Naive thymus-derived CD4-positive, alpha-beta T cell (primary cell): Measurements from ENCODE around the gene LECT2. TPM values are rescaled to one million over a fixed set of nuclear protein-coding genes. Genes with fewer than 3 reads are reported as not detected.

ENCODE experiments used
- ATAC-seq: fragments of 150-1000 bp; cut with Tn5 transposase; 2 replicates; pipeline ENCODE4 v1.10.0; 2021; ENCODE audit warnings: mild to moderate bottlenecking, moderate library complexity
- CTCF ChIA-PET: fragments of 350-600 bp; sonication (Branson Sonifier 250); formaldehyde crosslinking; loops from one replicate; lab custom pipeline; 2021; ENCODE audit warnings: antibody characterized with exemption; lab: Charles Lee
- POLR2A ChIA-PET: fragments of 350-600 bp; sonication (Branson Sonifier 250); formaldehyde crosslinking; loops from one replicate; lab custom pipeline; 2021; ENCODE audit warnings: antibody characterized with exemption, inconsistent platforms; lab: Charles Lee
- DNase-seq, 9 donors: peaks; one replicate each; pipeline versions ENCODE4 v3.0.0 to v3.0.0-alpha.2; 2020 to 2022; ENCODE audit warnings: mixed read lengths in 1 of 9
- H3K27ac ChIP-seq: one replicate; pipeline ENCODE4 v1.7.0; 2013; ENCODE audit warnings: mild to moderate bottlenecking, low read depth, low read length, moderate library complexity
- H3K27me3 ChIP-seq, 2 donors: one replicate each; pipeline ENCODE4 v1.7.0; 2013; ENCODE audit warnings: low read length in 2 of 2, mild to moderate bottlenecking in 2 of 2, moderate library complexity in 2 of 2; ENCODE audit not compliant: control insufficient read depth in 2 of 2, insufficient read depth in 2 of 2
- H3K36me3 ChIP-seq, 3 experiments: 1 replicate in 2 of 3; 2 replicates in 1 of 3; pipeline ENCODE4 v1.7.0; 2013; ENCODE audit warnings: low read length in 3 of 3, mild to moderate bottlenecking in 3 of 3, moderate library complexity in 1 of 3; ENCODE audit not compliant: insufficient read depth in 3 of 3, control insufficient read depth in 2 of 3
- H3K4me1 ChIP-seq, 2 donors: one replicate each; pipeline ENCODE4 v1.7.0; 2013; ENCODE audit warnings: low read length in 2 of 2, mild to moderate bottlenecking in 2 of 2, moderate library complexity in 1 of 2; ENCODE audit not compliant: control insufficient read depth in 2 of 2, insufficient read depth in 2 of 2
- H3K4me3 ChIP-seq: 2 replicates; pipeline ENCODE4 v1.7.0; 2013; ENCODE audit warnings: mild to moderate bottlenecking, low read length
- H3K9me3 ChIP-seq, 3 experiments: 1 replicate in 2 of 3; 2 replicates in 1 of 3; pipeline ENCODE4 v1.7.0; 2013; ENCODE audit warnings: low read length in 3 of 3; ENCODE audit not compliant: control insufficient read depth in 2 of 3
- H3K27ac Mint-ChIP-seq, 9 donors: one replicate each; pipeline ENCODE4 v1.8.0; 2020 to 2022; ENCODE audit warnings: mixed read lengths in 9 of 9, mild to moderate bottlenecking in 8 of 9, moderate library complexity in 5 of 9, inconsistent platforms in 2 of 9
- H3K27me3 Mint-ChIP-seq, 5 donors: one replicate each; pipeline ENCODE4 v1.8.0; 2021 to 2022; ENCODE audit warnings: mixed read lengths in 5 of 5, mild to moderate bottlenecking in 1 of 5
- H3K36me3 Mint-ChIP-seq, 5 donors: one replicate each; pipeline ENCODE4 v1.8.0; 2020 to 2022; ENCODE audit warnings: mixed read lengths in 5 of 5, mild to moderate bottlenecking in 3 of 5, inconsistent platforms in 1 of 5
- H3K4me1 Mint-ChIP-seq, 7 donors: one replicate each; pipeline ENCODE4 v1.8.0; 2020 to 2022; ENCODE audit warnings: mixed read lengths in 7 of 7, mild to moderate bottlenecking in 3 of 7, inconsistent platforms in 1 of 7
- H3K4me3 Mint-ChIP-seq, 10 donors: one replicate each; pipeline ENCODE4 v1.8.0; 2020 to 2022; ENCODE audit warnings: mild to moderate bottlenecking in 10 of 10, mixed read lengths in 10 of 10, moderate library complexity in 6 of 10, inconsistent platforms in 2 of 10
- H3K9me3 Mint-ChIP-seq, 11 donors: one replicate each; pipeline ENCODE4 v1.8.0; 2020 to 2022; ENCODE audit warnings: mixed read lengths in 11 of 11, mild to moderate bottlenecking in 4 of 11, inconsistent platforms in 1 of 11, moderate library complexity in 1 of 11
- intact Hi-C, 2 donors: fragments of 100-400 bp; cut with micrococcal nuclease; formaldehyde crosslinking; loops; one replicate each; pipeline ENCODE4 v1.15.1; 2023
- polyA plus RNA-seq, 2 donors: library from polyadenylated mRNA; unstranded; fragments of 300-500 nt; fragmentation: Illumina TruSeq; gene quantifications; one replicate each; pipeline ENCODE4 v1.2.3, GENCODE V29; 2021
- total RNA-seq, 6 experiments: library from RNA in 5 of 6; stranded (reverse) in 5 of 6; gene quantifications; 1 replicate in 5 of 6; 2 replicates in 1 of 6; pipeline ENCODE4 v1.2.3 and lab custom pipeline; 2021 to 2026

The LECT2 gene
- total and polyA plus RNA-seq, 7 experiments from 2014 or later, result not detected

DNA sequence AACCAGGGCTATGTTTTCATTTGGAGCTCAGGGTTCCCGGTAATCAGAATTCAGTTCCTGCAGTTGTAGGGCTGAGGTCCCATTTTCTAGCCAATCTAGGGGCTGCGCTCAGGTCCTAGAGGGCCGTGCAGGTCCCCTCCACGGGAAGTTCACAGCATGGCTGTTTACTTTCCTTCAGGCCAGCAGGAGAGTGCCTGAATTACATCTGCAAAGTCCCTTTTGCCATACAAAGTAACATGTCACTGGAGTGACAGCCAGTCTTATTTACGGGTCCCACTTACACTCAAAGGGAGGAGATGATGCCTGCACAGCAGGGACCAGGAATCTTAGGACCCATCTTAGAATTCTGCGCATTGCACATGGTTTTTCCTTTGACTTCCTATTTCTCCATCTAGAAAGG lies 44.1 kb upstream of the LECT2 start:
- ChIA-PET POLR2A (no interaction called here), CTCF (no interaction called here)
- Histone ChIP-seq H3K27me3 (no peaks in the 10 kb centered on the region), H3K27ac (no peak overlapping the region), H3K4me1 (no peaks in the 10 kb centered on the region), H3K9me3 (no peaks in the 10 kb centered on the region), H3K36me3 (no peaks in the 10 kb centered on the region), H3K4me3 (no peak overlapping the region)
- Mint-ChIP-seq H3K4me3 (no peak overlapping the region), H3K4me1 (peaks cover 0 to 5% (median 0%) of the 10 kb centered on the region in 7 donors), H3K9me3 (peaks cover 0 to 1% (median 0%) of the 10 kb centered on the region in 11 donors), H3K36me3 (peaks cover 0 to 4% (median 0%) of the 10 kb centered on the region in 5 donors), H3K27me3 (peaks cover 9 to 21% (median 15%) of the 10 kb centered on the region in 5 donors), H3K27ac (no peak overlapping the region)
- intact Hi-C loops, result no loop called here
- ATAC-seq, result no peak
- DNase-seq, result no peak

DNA sequence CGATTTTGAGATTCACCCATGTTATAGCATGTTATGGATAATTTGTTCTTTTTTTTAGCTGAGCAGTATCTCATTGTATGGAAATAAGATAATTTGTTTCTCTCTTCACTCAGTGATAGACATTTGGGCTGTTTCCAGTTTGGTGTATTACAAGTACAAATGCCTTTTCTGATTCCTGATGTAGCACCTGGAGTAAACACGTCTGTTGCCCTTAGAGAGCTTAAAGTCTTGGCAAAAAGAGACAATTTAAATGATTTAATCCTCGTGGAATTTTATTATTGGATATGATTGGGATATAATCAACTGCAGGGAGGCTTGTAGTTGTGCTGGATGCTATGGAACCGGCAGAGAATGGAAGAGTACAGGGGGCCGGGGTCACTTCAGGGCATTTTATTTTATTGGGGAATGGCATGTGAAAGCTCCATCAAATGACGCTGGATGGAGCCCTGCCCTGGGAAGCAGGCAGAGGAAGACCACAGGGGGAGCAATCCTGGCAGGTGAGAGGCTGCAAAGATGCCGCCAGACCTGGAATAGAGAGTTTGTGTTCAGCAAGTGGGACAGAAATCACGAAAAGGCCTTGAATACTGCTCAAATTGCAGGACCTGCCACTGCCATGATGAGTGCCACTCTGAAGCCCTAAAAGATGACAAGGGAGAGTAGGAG lies 43.0 kb upstream of the LECT2 start:
- no peak for ATAC-seq
- no peak overlapping the region for H3K4me3 ChIP-seq
- intact Hi-C loops, result no loop called here
- Mint-ChIP-seq H3K27me3 (peaks cover 9 to 27% (median 15%) of the 10 kb centered on the region in 5 donors), H3K9me3 (peaks cover 0 to 1% (median 0%) of the 10 kb centered on the region in 11 donors), H3K36me3 (peaks cover 0 to 4% (median 0%) of the 10 kb centered on the region in 5 donors), H3K4me1 (peaks cover 0 to 5% (median 0%) of the 10 kb centered on the region in 7 donors), H3K27ac (no peak overlapping the region), H3K4me3 (no peak overlapping the region)
- H3K4me1 ChIP-seq, result no peaks in the 10 kb centered on the region
- H3K9me3 ChIP-seq, result no peaks in the 10 kb centered on the region
- no peaks in the 10 kb centered on the region for H3K27me3 ChIP-seq
- ChIA-PET POLR2A (no interaction called here), CTCF (no interaction called here)
- no peaks in the 10 kb centered on the region for H3K36me3 ChIP-seq
- no peak for DNase-seq
- no peak overlapping the region for H3K27ac ChIP-seq

DNA sequence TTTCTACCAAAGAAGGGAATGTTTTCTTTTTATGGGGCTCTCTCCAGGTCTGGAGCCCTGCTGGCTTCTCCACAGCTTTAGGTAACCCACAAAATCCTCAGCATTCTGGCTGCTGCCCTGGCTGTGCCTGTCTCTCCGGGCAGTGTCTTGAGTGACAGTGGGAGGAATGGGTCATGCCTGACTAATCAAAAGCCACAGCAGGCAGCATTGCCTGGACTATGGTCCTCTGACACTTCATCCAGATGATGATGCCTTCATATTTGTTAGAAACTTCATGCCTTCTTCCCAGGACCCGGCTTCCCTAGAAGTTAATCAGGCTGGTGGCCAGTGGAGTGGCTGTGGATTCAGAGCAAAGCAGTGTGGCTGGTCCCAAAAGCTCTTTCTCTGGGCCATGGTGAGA lies 41.8 kb upstream of the LECT2 start:
- Mint-ChIP-seq H3K9me3 (peaks cover 0 to 1% (median 0%) of the 10 kb centered on the region in 11 donors), H3K4me3 (no peak overlapping the region), H3K27ac (no peak overlapping the region), H3K4me1 (peaks cover 0 to 5% (median 0%) of the 10 kb centered on the region in 7 donors), H3K36me3 (peaks cover 0 to 4% (median 0%) of the 10 kb centered on the region in 5 donors), H3K27me3 (peaks cover 9 to 27% (median 15%) of the 10 kb centered on the region in 5 donors)
- no peaks in the 10 kb centered on the region for H3K9me3 ChIP-seq
- no peak overlapping the region for H3K27ac ChIP-seq
- no peak for ATAC-seq
- H3K4me3 ChIP-seq, result no peak overlapping the region
- ChIA-PET POLR2A (no interaction called here), CTCF (no interaction called here)
- H3K4me1 ChIP-seq, result no peaks in the 10 kb centered on the region
- no peak for DNase-seq
- intact Hi-C loops, result no loop called here
- H3K36me3 ChIP-seq, result no peaks in the 10 kb centered on the region
- H3K27me3 ChIP-seq, result no peaks in the 10 kb centered on the region

GRCh38 chr5:135995976-135996375 lies 41.2 kb upstream of the LECT2 start:
- ATAC-seq, result no peak
- Mint-ChIP-seq H3K36me3 (peaks cover 0 to 4% (median 0%) of the 10 kb centered on the region in 5 donors), H3K27ac (no peak overlapping the region), H3K27me3 (peaks cover 9 to 27% (median 15%) of the 10 kb centered on the region in 5 donors), H3K9me3 (peaks cover 0 to 1% (median 0%) of the 10 kb centered on the region in 11 donors), H3K4me1 (peaks cover 0 to 5% (median 0%) of the 10 kb centered on the region in 7 donors), H3K4me3 (no peak overlapping the region)
- CTCF ChIA-PET, result no interaction called here
- POLR2A ChIA-PET, result no interaction called here
- no peak for DNase-seq
- Histone ChIP-seq H3K9me3 (no peaks in the 10 kb centered on the region), H3K36me3 (no peaks in the 10 kb centered on the region), H3K4me3 (no peak overlapping the region), H3K27me3 (no peaks in the 10 kb centered on the region), H3K27ac (no peak overlapping the region), H3K4me1 (no peaks in the 10 kb centered on the region)
- intact Hi-C loops, result no loop called here

DNA sequence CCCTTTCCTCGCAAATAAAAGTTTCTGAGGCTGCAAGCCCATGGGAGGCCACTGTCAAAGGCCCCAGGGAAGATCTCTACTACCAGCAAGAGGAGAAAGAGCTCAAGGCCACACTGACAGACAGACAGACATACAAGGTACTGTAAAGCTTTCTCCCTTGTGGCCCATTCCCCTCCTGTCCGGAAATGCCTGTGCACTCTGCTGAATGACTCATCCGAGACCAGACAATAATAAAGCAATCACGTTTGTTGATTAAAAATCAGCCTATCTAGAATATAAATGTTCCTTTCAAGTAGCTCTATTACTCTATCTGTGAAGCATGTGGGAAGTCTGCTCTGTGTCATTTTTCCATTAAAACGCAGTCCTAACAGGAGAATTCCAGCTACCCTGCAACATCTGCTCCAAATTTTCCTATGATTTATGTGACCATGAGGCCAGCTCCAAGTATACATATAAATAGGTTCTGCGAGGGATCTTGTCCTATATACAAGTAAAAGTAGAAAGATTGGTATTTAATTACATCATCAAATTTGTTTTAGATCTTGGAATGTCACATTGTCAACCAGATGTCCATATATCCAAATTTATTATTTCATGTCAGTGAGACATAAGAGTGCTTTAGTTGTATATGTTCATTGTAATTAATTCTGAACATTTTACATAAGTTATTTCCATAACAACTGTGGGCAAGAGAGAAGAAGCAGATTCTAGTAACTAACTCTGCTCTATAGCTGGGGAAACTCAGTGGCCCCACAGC lies 39.3 kb upstream of the LECT2 start:
- no peaks in the 10 kb centered on the region for H3K4me1 Mint-ChIP-seq
- ChIA-PET CTCF (no interaction called here), POLR2A (no interaction called here)
- Histone ChIP-seq H3K27me3 (no peaks in the 10 kb centered on the region), H3K36me3 (no peaks in the 10 kb centered on the region), H3K9me3 (no peaks in the 10 kb centered on the region), H3K4me1 (no peaks in the 10 kb centered on the region), H3K4me3 (no peak overlapping the region), H3K27ac (no peak overlapping the region)
- H3K27me3 Mint-ChIP-seq, result peaks cover 6 to 36% (median 22%) of the 10 kb centered on the region in 5 donors
- H3K27ac Mint-ChIP-seq, result no peak overlapping the region
- no peak for DNase-seq
- ATAC-seq, result no peak
- H3K4me3 Mint-ChIP-seq, result no peak overlapping the region
- peaks cover 0 to 2% (median 0%) of the 10 kb centered on the region in 11 donors for H3K9me3 Mint-ChIP-seq
- intact Hi-C loops, result no loop called here
- peaks cover 0 to 4% (median 0%) of the 10 kb centered on the region in 5 donors for H3K36me3 Mint-ChIP-seq

GRCh38 chr5:135993335-135993879 lies 38.6 kb upstream of the LECT2 start:
- no peak overlapping the region for H3K27ac ChIP-seq
- no peak overlapping the region for H3K27ac Mint-ChIP-seq
- no peak for DNase-seq
- H3K36me3 ChIP-seq, result no peaks in the 10 kb centered on the region
- no peak overlapping the region for H3K4me3 ChIP-seq
- H3K4me1 ChIP-seq, result no peaks in the 10 kb centered on the region
- CTCF ChIA-PET, result no interaction called here
- POLR2A ChIA-PET, result no interaction called here
- no peaks in the 10 kb centered on the region for H3K9me3 ChIP-seq
- no peak for ATAC-seq
- H3K27me3 ChIP-seq, result no peaks in the 10 kb centered on the region
- no peaks in the 10 kb centered on the region for H3K4me1 Mint-ChIP-seq
- no peak overlapping the region for H3K4me3 Mint-ChIP-seq
- H3K9me3 Mint-ChIP-seq, result peaks cover 0 to 2% (median 0%) of the 10 kb centered on the region in 11 donors
- peaks cover 0 to 4% (median 0%) of the 10 kb centered on the region in 5 donors for H3K36me3 Mint-ChIP-seq
- intact Hi-C loops, result no loop called here
- H3K27me3 Mint-ChIP-seq, result peaks cover 8 to 38% (median 22%) of the 10 kb centered on the region in 5 donors
